HCT116 (cell line): ENCODE measurements around the gene MYO16. TPM values are rescaled to one million over a fixed set of nuclear protein-coding genes. Genes with fewer than 3 reads are reported as not detected.

Experiments
- ATAC-seq: fragments of 200-7000 bp; cut with Tn5 transposase; 2 replicates; pipeline ENCODE4 v1.9.1; 2020; ENCODE audit warnings: mild to moderate bottlenecking, moderate library complexity
- BruUV-seq: library from RNA; stranded (reverse); fragments of 400-500 nt; replicated peaks from 2 replicates; lab custom pipeline; 2021; lab: Mats Ljungman, UMichigan
- CTCF ChIA-PET: fragments of 300-600 bp; sonication (Branson Sonifier 250); formaldehyde crosslinking; loops from one replicate; lab custom pipeline; 2021; ENCODE audit warnings: antibody characterized with exemption; lab: Charles Lee
- POLR2A ChIA-PET: fragments of 300-600, 350-600 bp; sonication (Branson Sonifier 250); formaldehyde crosslinking; loops from one replicate; lab custom pipeline; 2021; ENCODE audit warnings: antibody characterized with exemption; lab: Charles Lee
- RAD21 ChIA-PET, 2 experiments: fragments of 300-600 bp; sonication (Branson Sonifier 250); formaldehyde crosslinking; loops; one replicate each; lab custom pipeline; 2023; ENCODE audit warnings: low total read pairs in 2 of 2; ENCODE audit not compliant: uncharacterized antibody in 2 of 2, unreplicated experiment in 2 of 2, low non-redundant PET in 1 of 2; lab: Charles Lee
- DNase-seq: peaks from one replicate; pipeline ENCODE4 v3.0.0-alpha.2; 2010; ENCODE audit warnings: low read depth, low spot score
- H2AFZ ChIP-seq: fragments of 200-600 bp; shearing (Covaris generic), sonication (generic); 2 replicates; pipeline ENCODE4 v1.6.1; 2017; ENCODE audit warnings: low read depth, mixed run types, mixed read lengths, antibody characterized with exemption, low read length; ENCODE audit not compliant: poor library complexity, severe bottlenecking
- H3K27ac ChIP-seq: 2 replicates; pipeline ENCODE4 v1.5.1; 2012; ENCODE audit warnings: low read depth, low read length
- H3K27me3 ChIP-seq: fragments of 200-600 bp; sonication (generic); 2 replicates; pipeline ENCODE4 v1.6.1; 2016; ENCODE audit warnings: mixed run types, low read length, mixed read lengths; ENCODE audit not compliant: insufficient read depth
- H3K36me3 ChIP-seq, 2 experiments: fragments of 200-500 bp in 1 of 2; fragments of 200-600 bp in 1 of 2; sonication (Bioruptor generic) in 1 of 2; sonication (generic) in 1 of 2; 2 replicates each; pipeline versions ENCODE4 v1.5.1 to v1.6.1; 2014 to 2016; ENCODE audit warnings: low read length in 2 of 2, inconsistent platforms in 1 of 2, mixed read lengths in 1 of 2, mixed run types in 1 of 2; ENCODE audit not compliant: insufficient read depth in 2 of 2, control insufficient read depth in 1 of 2
- H3K4me1 ChIP-seq, 2 experiments: fragments of 200-600 bp in 1 of 2; sonication (generic) in 1 of 2; 2 replicates each; pipeline versions ENCODE4 v1.5.1 to v1.6.1; 2012 to 2017; ENCODE audit warnings: low read length in 2 of 2, inconsistent platforms in 1 of 2, mild to moderate bottlenecking in 1 of 2, mixed read lengths in 1 of 2, mixed run types in 1 of 2, moderate library complexity in 1 of 2; ENCODE audit not compliant: insufficient read depth in 2 of 2, control insufficient read depth in 1 of 2
- H3K4me2 ChIP-seq: fragments of 200-600 bp; sonication (generic); 2 replicates; pipeline ENCODE4 v1.6.1; 2017; ENCODE audit warnings: mixed run types, low read length, mixed read lengths
- H3K4me3 ChIP-seq, 2 experiments: fragments of 200-600 bp in 1 of 2; sonication (generic) in 1 of 2; replicated peaks in 1 of 2; 2 replicates each; pipeline ENCODE4 v1.5.1; 2011 to 2016; ENCODE audit warnings: low read length in 2 of 2, control low read depth in 1 of 2, low read depth in 1 of 2, mild to moderate bottlenecking in 1 of 2, mixed read lengths in 1 of 2, mixed run types in 1 of 2
- H3K79me2 ChIP-seq: fragments of 200-600 bp; sonication (generic); 2 replicates; pipeline ENCODE4 v1.6.1; 2017; ENCODE audit warnings: mild to moderate bottlenecking, mixed run types, low read length, moderate library complexity, mixed read lengths; ENCODE audit not compliant: insufficient read depth
- H3K9ac ChIP-seq: fragments of 200-600 bp; sonication (generic); 2 replicates; pipeline ENCODE4 v1.6.1; 2016; ENCODE audit warnings: low read length, mixed read lengths
- H3K9me2 ChIP-seq: fragments of 200-600 bp; sonication (generic), shearing (Covaris generic); 2 replicates; pipeline ENCODE4 v1.6.1; 2017; ENCODE audit warnings: mixed run types, mild to moderate bottlenecking, moderate library complexity; ENCODE audit not compliant: insufficient read depth
- H3K9me3 ChIP-seq, 2 experiments: fragments of 200-500 bp in 1 of 2; fragments of 200-600 bp in 1 of 2; sonication (Bioruptor generic) in 1 of 2; sonication (generic) in 1 of 2; 2 replicates each; pipeline ENCODE4 v1.6.1; 2014 to 2017; ENCODE audit warnings: low read length in 2 of 2, mixed read lengths in 2 of 2, inconsistent platforms in 1 of 2, low read depth in 1 of 2, mild to moderate bottlenecking in 1 of 2, mixed run types in 1 of 2, moderate library complexity in 1 of 2; ENCODE audit not compliant: control insufficient read depth in 1 of 2, insufficient read depth in 1 of 2
- H4K20me1 ChIP-seq: fragments of 200-600 bp; sonication (generic), shearing (Covaris generic); 2 replicates; pipeline ENCODE4 v1.6.1; 2017; ENCODE audit warnings: mixed run types, mild to moderate bottlenecking, moderate library complexity; ENCODE audit not compliant: insufficient read depth
- CBX3 ChIP-seq: IDR thresholded peaks from 2 replicates; pipeline ENCODE4 v1.6.1; 2012; ENCODE audit warnings: low read depth
- CTCF ChIP-seq, 3 experiments: fragments of 200-600 bp in 1 of 3; sonication (generic) in 1 of 3; IDR thresholded peaks in 2 of 3; conservative IDR thresholded peaks in 1 of 3; 2 replicates each; pipeline ENCODE4 v1.5.1; 2012 to 2017; ENCODE audit warnings: low read depth in 2 of 3, low read length in 2 of 3, antibody characterized with exemption in 1 of 3, borderline replicate concordance in 1 of 3, control low read depth in 1 of 3, mild to moderate bottlenecking in 1 of 3, mixed read lengths in 1 of 3, mixed run types in 1 of 3, moderate library complexity in 1 of 3; ENCODE audit not compliant: insufficient read depth in 1 of 3
- EZH2phosphoT487 ChIP-seq: fragments of 200-600 bp; IDR thresholded peaks from 2 replicates; pipeline ENCODE4 v1.6.1; 2018; ENCODE audit warnings: antibody characterized with exemption, borderline replicate concordance
- FOSL1 ChIP-seq: IDR thresholded peaks from 2 replicates; pipeline ENCODE4 v1.6.1; 2012; ENCODE audit warnings: low read depth
- JUND ChIP-seq: IDR thresholded peaks from 2 replicates; pipeline ENCODE4 v1.6.1; 2012
- POLR2A ChIP-seq: IDR thresholded peaks from 2 replicates; pipeline ENCODE4 v1.7.0; 2011; ENCODE audit warnings: borderline replicate concordance; ENCODE audit not compliant: insufficient read depth, insufficient read length; ENCODE audit errors: extremely low read depth
- REST ChIP-seq: IDR thresholded peaks from 2 replicates; pipeline ENCODE4 v1.6.1; 2012; ENCODE audit warnings: low read depth
- TCF7L2 ChIP-seq: IDR thresholded peaks from 2 replicates; pipeline ENCODE4 v1.7.0; 2011; ENCODE audit warnings: borderline replicate concordance, inconsistent platforms; ENCODE audit not compliant: insufficient read depth, insufficient read length; ENCODE audit errors: extremely low read depth
- ZBTB33 ChIP-seq: IDR thresholded peaks from 2 replicates; pipeline ENCODE4 v1.6.1; 2011; ENCODE audit warnings: mild to moderate bottlenecking, low read length, moderate library complexity; ENCODE audit not compliant: insufficient replicate concordance; ENCODE audit errors: extremely low read depth
- intact Hi-C: fragments of 100-400 bp; cut with micrococcal nuclease; formaldehyde crosslinking; loops from 2 replicates; pipeline ENCODE4 v1.10.0; 2022
- total RNA-seq: library from RNA; stranded (reverse); gene quantifications from one replicate; pipeline ENCODE4 v1.2.1, GENCODE V29; 2021; ENCODE audit not compliant: unreplicated experiment
- TF ChIP-seq, protein P1 (sequence below): IDR thresholded peaks from 2 replicates; pipeline ENCODE4 v1.6.1; 2012
- TF ChIP-seq, protein P2 (sequence below): IDR thresholded peaks from 2 replicates; pipeline ENCODE4 v1.6.1; 2012

MYO16 gene
- total RNA-seq, 1 experiment from 2014 or later, result 0.07 TPM

GRCh38 chr13:109211616-109212015, 582.2 kb downstream of the MYO16 start (continued):
- TF ChIP-seq, protein P1, sequence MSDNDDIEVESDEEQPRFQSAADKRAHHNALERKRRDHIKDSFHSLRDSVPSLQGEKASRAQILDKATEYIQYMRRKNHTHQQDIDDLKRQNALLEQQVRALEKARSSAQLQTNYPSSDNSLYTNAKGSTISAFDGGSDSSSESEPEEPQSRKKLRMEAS, result peak; percentile 51
- TF ChIP-seq TCF7L2 (peak; percentile 93), CTCF (IDR thresholded peaks at IDR 0.05 in 2 of 3, conservative IDR thresholded peaks at IDR 0.05 in 1 of 3; ENCODE audit: borderline replicate concordance in 1 of 3, insufficient read depth in 1 of 3, low read depth in 2 of 3, low read length in 2 of 3) (no peak), ZBTB33 (no peak), EZH2phosphoT487 (no peak), FOSL1 (peak; percentile 60)
- TF ChIP-seq, protein P2, sequence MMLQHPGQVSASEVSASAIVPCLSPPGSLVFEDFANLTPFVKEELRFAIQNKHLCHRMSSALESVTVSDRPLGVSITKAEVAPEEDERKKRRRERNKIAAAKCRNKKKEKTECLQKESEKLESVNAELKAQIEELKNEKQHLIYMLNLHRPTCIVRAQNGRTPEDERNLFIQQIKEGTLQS, result peak; percentile 63; the same call in 1 of the 2 replicates

DNA sequence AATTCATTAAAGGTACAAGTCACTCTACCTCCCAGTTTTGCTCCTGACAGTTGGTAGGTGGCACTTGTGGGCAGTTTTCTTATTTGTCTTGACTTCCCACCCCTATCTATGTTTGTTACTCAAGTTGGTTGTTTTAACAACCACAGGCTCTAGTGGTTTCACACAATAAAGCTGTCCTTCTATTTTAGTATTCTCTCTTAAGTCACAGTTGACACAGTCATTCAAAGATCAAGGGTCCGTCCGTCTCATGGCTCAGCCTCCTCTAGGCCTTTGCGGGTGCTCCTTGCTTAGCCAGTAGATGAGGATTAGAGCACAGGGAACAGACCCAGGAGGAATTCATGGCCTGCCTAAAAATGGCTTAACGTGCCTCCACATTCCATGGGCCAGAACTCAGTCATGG, 583.2 kb downstream of the MYO16 start:
- ChIA-PET POLR2A (no interaction called here), RAD21 (no interaction called here), CTCF (interaction anchor here (1.0 kb wide), 1 partner anchor 16 kb away, joined by 3 read pairs; no protein-coding TSS in a partner anchor)
- Histone ChIP-seq H3K27me3 (no peaks in the 10 kb centered on the region), H3K27ac (peak overlapping the region; percentile 10; the same call in 1 of the 2 replicates), H4K20me1 (no peaks in the 10 kb centered on the region), H3K36me3 (no peaks in the 10 kb centered on the region; a peak in 1 of 4 replicates), H3K9ac (peak overlapping the region; percentile 19; the same call in 1 of the 2 replicates), H3K9me2 (no peaks in the 10 kb centered on the region), H2AFZ (no peak overlapping the region), H3K4me2 (peak overlapping the region; percentile 65), H3K79me2 (no peaks in the 10 kb centered on the region), H3K4me3 (no peak overlapping the region), H3K9me3 (no peaks in the 10 kb centered on the region), H3K4me1 (peaks cover 24 to 80% of the 10 kb centered on the region in 2 experiments)
- ATAC-seq (peak; percentile 23), DNase-seq (no peak)
- intact Hi-C loops, result loop anchor here (5.0 kb wide), 1 partner anchor 55 kb away; no protein-coding TSS in a partner anchor
- no TSS peak for BruUV-seq
- no peak for TF ChIP-seq POLR2A
- TF ChIP-seq, protein P1, result no peak
- TF ChIP-seq CBX3, result no peak
- TF ChIP-seq REST, result no peak
- TF ChIP-seq CTCF (IDR thresholded peaks at IDR 0.05 in 2 of 3, conservative IDR thresholded peaks at IDR 0.05 in 1 of 3; ENCODE audit: borderline replicate concordance in 1 of 3, insufficient read depth in 1 of 3, low read depth in 2 of 3, low read length in 2 of 3), result no peak
- TF ChIP-seq, protein P2, result no peak
- no peak for TF ChIP-seq JUND
